Hepatocyte (in vitro differentiated cells): Measurements from ENCODE around the gene RNF180. TPM values are rescaled to one million over a fixed set of nuclear protein-coding genes. Genes with fewer than 3 reads are reported as not detected.

Experiments used
- DNase-seq: peaks from one replicate; pipeline ENCODE4 v3.0.0-alpha.2; 2016; ENCODE audit warnings: low spot score
- H2AFZ ChIP-seq: fragments of 200-600 bp; sonication (generic); 2 replicates; pipeline ENCODE4 v1.6.0; 2016; ENCODE audit warnings: antibody characterized with exemption, mild to moderate bottlenecking
- H3K27ac ChIP-seq: fragments of 200-600 bp; sonication (generic); 2 replicates; pipeline ENCODE4 v1.5.1; 2016; ENCODE audit warnings: mild to moderate bottlenecking
- H3K27me3 ChIP-seq: fragments of 200-600 bp; sonication (generic); 2 replicates; pipeline ENCODE4 v1.6.1; 2016
- H3K36me3 ChIP-seq: fragments of 200-600 bp; sonication (generic); replicated peaks from 2 replicates; pipeline ENCODE4 v1.5.1; 2016; ENCODE audit warnings: low read depth; ENCODE audit not compliant: insufficient read depth
- H3K4me1 ChIP-seq: fragments of 200-600 bp; sonication (generic); 2 replicates; pipeline ENCODE4 v1.5.1; 2016; ENCODE audit warnings: mild to moderate bottlenecking, moderate library complexity; ENCODE audit not compliant: insufficient read depth
- H3K4me2 ChIP-seq: fragments of 200-600 bp; sonication (generic); 2 replicates; pipeline ENCODE4 v1.6.0; 2016
- H3K4me3 ChIP-seq: fragments of 200-600 bp; sonication (generic); 2 replicates; pipeline ENCODE4 v1.5.1; 2016; ENCODE audit warnings: mild to moderate bottlenecking
- H3K79me2 ChIP-seq: fragments of 200-600 bp; sonication (generic); 2 replicates; pipeline ENCODE4 v1.6.0; 2017; ENCODE audit warnings: mild to moderate bottlenecking
- H3K9me2 ChIP-seq: fragments of 200-600 bp; sonication (generic); replicated peaks from 2 replicates; pipeline ENCODE4 v1.6.0; 2017; ENCODE audit warnings: mild to moderate bottlenecking; ENCODE audit not compliant: insufficient read depth
- H3K9me3 ChIP-seq: fragments of 200-600 bp; sonication (generic); 2 replicates; pipeline ENCODE4 v1.5.1; 2016; ENCODE audit warnings: low read depth, mild to moderate bottlenecking
- H4K20me1 ChIP-seq: fragments of 200-600 bp; sonication (generic); 2 replicates; pipeline ENCODE4 v1.6.0; 2016; ENCODE audit warnings: mild to moderate bottlenecking; ENCODE audit not compliant: insufficient read depth, poor library complexity, severe bottlenecking
- EZH2 ChIP-seq: fragments of 200-600 bp; sonication (generic); IDR thresholded peaks from 2 replicates; pipeline ENCODE4 v1.6.1; 2016; ENCODE audit warnings: antibody characterized with exemption, mild to moderate bottlenecking, borderline replicate concordance
- EZH2phosphoT487 ChIP-seq: fragments of 200-600 bp; sonication (generic); IDR thresholded peaks from one replicate; pipeline ENCODE4 v1.6.1; 2018; ENCODE audit warnings: antibody characterized with exemption, mild to moderate bottlenecking, low read depth, moderate library complexity; ENCODE audit not compliant: unreplicated experiment, severe bottlenecking
- WGBS: methylation state at CpG from one replicate; pipeline ENCODE4 v1.1.6; 2016; ENCODE audit warnings: low lambda C conversion rate; ENCODE audit errors: missing lambda C conversion rate; 5-methylcytosine and 5-hydroxymethylcytosine counted together
- polyA plus RNA-seq: library from polyadenylated mRNA; unstranded; fragments of >200 nt; fragmentation: Nextera tagmentation; extraction: Ambion mirVana; gene quantifications from 2 replicates; pipeline ENCODE4 v1.2.1, GENCODE V29; 2016
- total RNA-seq: library from RNA; depleted of rRNA; stranded (reverse); fragments of >200 nt; gene quantifications from 2 replicates; pipeline ENCODE4 v1.2.3, GENCODE V29; 2014
- TF ChIP-seq, protein P1 (sequence below): fragments of 200-600 bp; sonication (generic); IDR thresholded peaks from 2 replicates; pipeline ENCODE4 v1.5.1; 2016; ENCODE audit warnings: antibody characterized with exemption, mild to moderate bottlenecking; ENCODE audit not compliant: poor library complexity

RNF180 gene
- total and polyA plus RNA-seq, 2 experiments from 2014 or later, result 3.0 to 4.7 TPM

DNA sequence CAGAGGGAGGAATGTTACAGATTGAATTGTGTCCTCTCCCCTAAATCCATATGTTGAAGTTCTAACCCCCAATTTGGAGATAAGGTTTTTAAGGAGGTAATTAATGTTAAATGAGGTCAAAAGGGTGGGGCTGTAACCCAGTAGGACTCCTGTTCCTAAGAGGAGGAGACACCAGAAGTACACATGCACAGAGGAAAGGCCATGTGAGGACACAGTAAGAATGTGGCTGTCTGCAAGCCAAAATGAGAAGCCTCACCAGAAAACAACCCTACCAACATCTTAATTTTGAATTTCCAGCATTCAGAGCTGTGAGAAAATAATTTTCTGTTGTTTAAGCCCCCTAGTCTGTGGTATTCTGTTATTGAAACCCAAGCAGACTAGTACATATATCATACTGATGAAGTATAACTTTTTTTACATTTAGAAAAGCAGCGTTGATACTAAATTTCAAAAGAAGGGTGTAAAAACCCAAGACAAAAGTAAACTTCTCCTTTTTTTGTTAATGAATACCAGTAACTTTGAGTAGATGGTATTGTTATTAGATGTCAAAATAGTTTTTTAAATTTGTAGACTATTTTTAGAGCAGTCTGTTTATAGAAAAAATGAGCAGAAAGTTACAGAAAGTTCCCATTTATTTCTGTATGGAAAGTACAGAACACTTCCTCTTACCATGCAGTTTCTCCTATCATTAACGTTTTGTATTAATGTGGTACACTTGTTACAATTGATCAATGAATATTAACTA is 25.1 kb downstream of the RNF180 start:
- H4K20me1 ChIP-seq, result no peaks in the 10 kb centered on the region
- H3K4me2 ChIP-seq, result no peak overlapping the region
- H3K27ac ChIP-seq, result no peak overlapping the region
- H3K4me1 ChIP-seq, result no peaks in the 10 kb centered on the region
- WGBS, result 89% methylated on average over 2 of the region's 2 CpGs
- DNase-seq, result no peak
- no peaks in the 10 kb centered on the region for H3K79me2 ChIP-seq
- H3K4me3 ChIP-seq, result no peak overlapping the region
- H2AFZ ChIP-seq, result no peak overlapping the region
- no peaks in the 10 kb centered on the region for H3K36me3 ChIP-seq
- no peaks in the 10 kb centered on the region for H3K27me3 ChIP-seq
- TF ChIP-seq, protein P1, sequence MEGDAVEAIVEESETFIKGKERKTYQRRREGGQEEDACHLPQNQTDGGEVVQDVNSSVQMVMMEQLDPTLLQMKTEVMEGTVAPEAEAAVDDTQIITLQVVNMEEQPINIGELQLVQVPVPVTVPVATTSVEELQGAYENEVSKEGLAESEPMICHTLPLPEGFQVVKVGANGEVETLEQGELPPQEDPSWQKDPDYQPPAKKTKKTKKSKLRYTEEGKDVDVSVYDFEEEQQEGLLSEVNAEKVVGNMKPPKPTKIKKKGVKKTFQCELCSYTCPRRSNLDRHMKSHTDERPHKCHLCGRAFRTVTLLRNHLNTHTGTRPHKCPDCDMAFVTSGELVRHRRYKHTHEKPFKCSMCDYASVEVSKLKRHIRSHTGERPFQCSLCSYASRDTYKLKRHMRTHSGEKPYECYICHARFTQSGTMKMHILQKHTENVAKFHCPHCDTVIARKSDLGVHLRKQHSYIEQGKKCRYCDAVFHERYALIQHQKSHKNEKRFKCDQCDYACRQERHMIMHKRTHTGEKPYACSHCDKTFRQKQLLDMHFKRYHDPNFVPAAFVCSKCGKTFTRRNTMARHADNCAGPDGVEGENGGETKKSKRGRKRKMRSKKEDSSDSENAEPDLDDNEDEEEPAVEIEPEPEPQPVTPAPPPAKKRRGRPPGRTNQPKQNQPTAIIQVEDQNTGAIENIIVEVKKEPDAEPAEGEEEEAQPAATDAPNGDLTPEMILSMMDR, result no peak
- TF ChIP-seq EZH2, result no peak
- TF ChIP-seq EZH2phosphoT487, result no peak
- H3K9me2 ChIP-seq, result no peaks in the 10 kb centered on the region
- no peaks in the 10 kb centered on the region for H3K9me3 ChIP-seq

DNA sequence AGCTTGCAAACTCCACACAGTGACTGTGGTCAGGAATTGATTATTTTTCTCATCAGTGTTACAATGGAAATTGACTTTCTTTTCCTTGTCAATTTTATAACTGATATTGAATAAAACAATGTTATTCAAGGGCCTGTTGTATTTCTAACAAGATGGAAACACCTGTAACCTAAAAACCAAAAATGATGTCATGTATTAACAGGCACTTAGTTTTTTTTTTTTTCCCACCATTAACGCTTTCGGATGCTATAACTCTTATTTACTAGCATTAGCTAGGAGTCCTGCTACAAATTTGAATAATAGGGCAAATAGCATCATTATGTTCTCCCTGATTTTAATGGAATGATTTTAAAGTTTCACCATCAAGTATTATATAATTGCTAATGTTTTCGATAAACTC is 30.3 kb downstream of the RNF180 start:
- H3K27me3 ChIP-seq, result no peaks in the 10 kb centered on the region
- H2AFZ ChIP-seq, result no peak overlapping the region
- H3K4me2 ChIP-seq, result no peak overlapping the region
- DNase-seq, result no peak
- no peaks in the 10 kb centered on the region for H3K9me2 ChIP-seq
- H3K9me3 ChIP-seq, result no peaks in the 10 kb centered on the region
- H3K4me1 ChIP-seq, result no peaks in the 10 kb centered on the region
- no peaks in the 10 kb centered on the region for H3K79me2 ChIP-seq
- H3K4me3 ChIP-seq, result no peak overlapping the region
- no peak overlapping the region for H3K27ac ChIP-seq
- TF ChIP-seq EZH2 (no peak), EZH2phosphoT487 (no peak)
- TF ChIP-seq, protein P1, result no peak
- no peaks in the 10 kb centered on the region for H4K20me1 ChIP-seq
- WGBS, result 97% methylated on average over 3 of the region's 3 CpGs
- no peaks in the 10 kb centered on the region for H3K36me3 ChIP-seq

DNA sequence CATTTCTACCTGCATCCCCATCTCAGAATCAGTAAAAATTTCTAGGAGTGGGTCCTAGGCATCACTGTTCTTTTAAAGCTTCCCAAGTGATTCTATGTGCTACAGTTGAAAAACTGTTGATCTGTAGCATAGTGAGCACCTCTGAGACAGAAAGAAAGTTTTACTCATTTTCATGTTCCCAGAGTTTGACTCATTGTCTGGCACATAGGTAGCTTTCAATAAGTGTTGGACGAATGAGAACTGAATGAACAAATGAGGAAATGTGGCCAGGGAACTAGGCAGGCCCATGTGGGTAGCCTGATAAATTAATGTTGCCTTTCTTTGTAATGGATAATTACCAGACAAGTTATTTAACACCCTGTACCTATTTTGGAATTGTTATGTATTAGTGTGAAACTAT is 33.8 kb downstream of the RNF180 start:
- no peaks in the 10 kb centered on the region for H3K9me3 ChIP-seq
- 90% methylated on average over 1 of the region's 1 CpG for whole genome bisulfite sequencing
- H3K79me2 ChIP-seq, result no peaks in the 10 kb centered on the region
- no peaks in the 10 kb centered on the region for H4K20me1 ChIP-seq
- no peak overlapping the region for H3K4me3 ChIP-seq
- no peak overlapping the region for H3K4me2 ChIP-seq
- H3K27ac ChIP-seq, result no peak overlapping the region
- no peaks in the 10 kb centered on the region for H3K4me1 ChIP-seq
- no peak overlapping the region for H2AFZ ChIP-seq
- DNase-seq, result no peak
- H3K36me3 ChIP-seq, result no peaks in the 10 kb centered on the region
- TF ChIP-seq EZH2, result no peak
- TF ChIP-seq, protein P1, result no peak
- TF ChIP-seq EZH2phosphoT487, result no peak
- H3K9me2 ChIP-seq, result no peaks in the 10 kb centered on the region
- no peaks in the 10 kb centered on the region for H3K27me3 ChIP-seq
